Measurements from ENCODE around the gene GRIK3.

GRCh38 chr1:36847761-36848160, 186.6 kb downstream of the GRIK3 start:
- no peak for TF ChIP-seq POLR2A (IDR thresholded peaks at IDR 0.05)
- TF ChIP-seq, protein P1, sequence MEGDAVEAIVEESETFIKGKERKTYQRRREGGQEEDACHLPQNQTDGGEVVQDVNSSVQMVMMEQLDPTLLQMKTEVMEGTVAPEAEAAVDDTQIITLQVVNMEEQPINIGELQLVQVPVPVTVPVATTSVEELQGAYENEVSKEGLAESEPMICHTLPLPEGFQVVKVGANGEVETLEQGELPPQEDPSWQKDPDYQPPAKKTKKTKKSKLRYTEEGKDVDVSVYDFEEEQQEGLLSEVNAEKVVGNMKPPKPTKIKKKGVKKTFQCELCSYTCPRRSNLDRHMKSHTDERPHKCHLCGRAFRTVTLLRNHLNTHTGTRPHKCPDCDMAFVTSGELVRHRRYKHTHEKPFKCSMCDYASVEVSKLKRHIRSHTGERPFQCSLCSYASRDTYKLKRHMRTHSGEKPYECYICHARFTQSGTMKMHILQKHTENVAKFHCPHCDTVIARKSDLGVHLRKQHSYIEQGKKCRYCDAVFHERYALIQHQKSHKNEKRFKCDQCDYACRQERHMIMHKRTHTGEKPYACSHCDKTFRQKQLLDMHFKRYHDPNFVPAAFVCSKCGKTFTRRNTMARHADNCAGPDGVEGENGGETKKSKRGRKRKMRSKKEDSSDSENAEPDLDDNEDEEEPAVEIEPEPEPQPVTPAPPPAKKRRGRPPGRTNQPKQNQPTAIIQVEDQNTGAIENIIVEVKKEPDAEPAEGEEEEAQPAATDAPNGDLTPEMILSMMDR (IDR thresholded peaks at IDR 0.05) = no peak
